Measurements from ENCODE around the gene UTP14A.
"Not testable (repeated sequence)": the region's sequence is repeated elsewhere in the genome, so short reads cannot be mapped to it uniquely, and the experiment has no call there.

Gene UTP14A, protein sequence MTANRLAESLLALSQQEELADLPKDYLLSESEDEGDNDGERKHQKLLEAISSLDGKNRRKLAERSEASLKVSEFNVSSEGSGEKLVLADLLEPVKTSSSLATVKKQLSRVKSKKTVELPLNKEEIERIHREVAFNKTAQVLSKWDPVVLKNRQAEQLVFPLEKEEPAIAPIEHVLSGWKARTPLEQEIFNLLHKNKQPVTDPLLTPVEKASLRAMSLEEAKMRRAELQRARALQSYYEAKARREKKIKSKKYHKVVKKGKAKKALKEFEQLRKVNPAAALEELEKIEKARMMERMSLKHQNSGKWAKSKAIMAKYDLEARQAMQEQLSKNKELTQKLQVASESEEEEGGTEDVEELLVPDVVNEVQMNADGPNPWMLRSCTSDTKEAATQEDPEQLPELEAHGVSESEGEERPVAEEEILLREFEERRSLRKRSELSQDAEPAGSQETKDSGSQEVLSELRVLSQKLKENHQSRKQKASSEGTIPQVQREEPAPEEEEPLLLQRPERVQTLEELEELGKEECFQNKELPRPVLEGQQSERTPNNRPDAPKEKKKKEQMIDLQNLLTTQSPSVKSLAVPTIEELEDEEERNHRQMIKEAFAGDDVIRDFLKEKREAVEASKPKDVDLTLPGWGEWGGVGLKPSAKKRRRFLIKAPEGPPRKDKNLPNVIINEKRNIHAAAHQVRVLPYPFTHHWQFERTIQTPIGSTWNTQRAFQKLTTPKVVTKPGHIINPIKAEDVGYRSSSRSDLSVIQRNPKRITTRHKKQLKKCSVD

GRCh38 chrX:129905787-129906580, at the start of gene UTP14A:
Gene UTP14A (plus strand): TSS chrX:129906164. CDS start chrX:129906211, 47 bp downstream.
- peak; percentile 83 for DNase-seq
- peaks cover 42% of the 10 kb centered on the region for H3K36me3 Mint-ChIP-seq (ENCODE audit: low read depth)
- peak within 1 kb of the TSS; percentile 87 for H3K4me3 Mint-ChIP-seq
- peak within 1 kb of the TSS; percentile 92 for H3K27ac Mint-ChIP-seq
- H3K9me3 Mint-ChIP-seq, result no peaks in the 10 kb centered on the region
- peaks cover 6% of the 10 kb centered on the region for H3K27me3 Mint-ChIP-seq
- H3K4me1 Mint-ChIP-seq (ENCODE audit: low read depth), result peaks cover 32% of the 10 kb centered on the region

DNA sequence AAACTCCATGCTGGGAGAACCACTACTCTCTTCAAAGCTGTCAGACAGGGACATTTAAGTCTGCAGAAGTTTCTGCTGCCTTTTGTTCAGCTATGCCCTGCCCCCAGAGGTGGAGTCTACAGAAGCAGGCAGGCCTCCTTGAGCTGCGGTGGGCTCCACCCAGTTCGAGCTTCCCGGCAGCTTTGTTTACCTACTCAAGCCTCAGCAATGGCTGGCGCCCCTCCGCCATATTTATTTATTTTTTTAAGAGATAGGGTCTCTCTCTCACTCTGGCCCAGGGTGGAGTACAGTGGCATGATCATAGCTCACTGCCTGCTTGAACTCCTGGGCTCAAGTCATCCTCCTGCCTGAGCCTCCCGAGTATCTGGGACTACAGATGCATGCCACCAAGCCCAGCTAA, 46.8 kb upstream of the UTP14A start:
- H3K27ac Mint-ChIP-seq; DNase-seq; H3K4me3 Mint-ChIP-seq; H3K9me3 Mint-ChIP-seq; H3K4me1 Mint-ChIP-seq (ENCODE audit: low read depth); H3K36me3 Mint-ChIP-seq (ENCODE audit: low read depth): not testable (repeated sequence)
- H3K27me3 Mint-ChIP-seq, result peaks cover 38% of the 10 kb centered on the region

DNA sequence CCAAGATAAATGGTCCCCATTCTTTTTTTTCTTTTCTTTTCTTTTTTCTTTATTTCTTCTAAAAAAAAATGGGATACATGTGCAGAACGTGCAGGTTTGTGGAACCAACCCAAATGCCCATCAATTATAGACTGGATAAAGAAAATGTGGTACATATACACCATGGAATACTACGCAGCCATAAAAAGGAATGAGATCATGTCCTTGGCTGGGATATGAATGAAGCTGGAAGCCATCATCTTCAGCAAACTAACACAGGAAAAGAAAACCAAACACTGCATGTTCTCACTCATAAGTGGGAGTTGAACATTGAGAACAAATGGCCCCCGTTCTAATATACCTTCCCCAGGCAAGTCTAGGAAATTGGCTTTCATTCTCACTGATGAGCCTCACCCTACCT, 39.6 kb upstream of the UTP14A start:
- not testable (repeated sequence) for H3K27ac Mint-ChIP-seq; H3K36me3 Mint-ChIP-seq (ENCODE audit: low read depth); H3K4me3 Mint-ChIP-seq; H3K9me3 Mint-ChIP-seq; DNase-seq; H3K4me1 Mint-ChIP-seq (ENCODE audit: low read depth)
- H3K27me3 Mint-ChIP-seq, result peaks cover 42% of the 10 kb centered on the region

- Mint-ChIP-seq H3K27ac (no peak overlapping the region), H3K9me3 (no peaks in the 10 kb centered on the region), H3K4me1 (ENCODE audit: low read depth) (no peaks in the 10 kb centered on the region), H3K36me3 (ENCODE audit: low read depth) (no peaks in the 10 kb centered on the region), H3K27me3 (peaks cover 35% of the 10 kb centered on the region), H3K4me3 (no peak overlapping the region)
- DNase-seq, result no peak
Observed at GRCh38 chrX:129872524-129872923, 33.4 kb upstream of the UTP14A start.

- no peaks in the 10 kb centered on the region for H3K9me3 Mint-ChIP-seq
- no peak overlapping the region for H3K4me3 Mint-ChIP-seq
- H3K4me1 Mint-ChIP-seq (ENCODE audit: low read depth), result no peaks in the 10 kb centered on the region
- no peak overlapping the region for H3K27ac Mint-ChIP-seq
- peaks cover 24% of the 10 kb centered on the region for H3K27me3 Mint-ChIP-seq
- no peak for DNase-seq
- H3K36me3 Mint-ChIP-seq (ENCODE audit: low read depth), result no peaks in the 10 kb centered on the region
Observed at GRCh38 chrX:129875669-129876068, 30.3 kb upstream of the UTP14A start.

DNA sequence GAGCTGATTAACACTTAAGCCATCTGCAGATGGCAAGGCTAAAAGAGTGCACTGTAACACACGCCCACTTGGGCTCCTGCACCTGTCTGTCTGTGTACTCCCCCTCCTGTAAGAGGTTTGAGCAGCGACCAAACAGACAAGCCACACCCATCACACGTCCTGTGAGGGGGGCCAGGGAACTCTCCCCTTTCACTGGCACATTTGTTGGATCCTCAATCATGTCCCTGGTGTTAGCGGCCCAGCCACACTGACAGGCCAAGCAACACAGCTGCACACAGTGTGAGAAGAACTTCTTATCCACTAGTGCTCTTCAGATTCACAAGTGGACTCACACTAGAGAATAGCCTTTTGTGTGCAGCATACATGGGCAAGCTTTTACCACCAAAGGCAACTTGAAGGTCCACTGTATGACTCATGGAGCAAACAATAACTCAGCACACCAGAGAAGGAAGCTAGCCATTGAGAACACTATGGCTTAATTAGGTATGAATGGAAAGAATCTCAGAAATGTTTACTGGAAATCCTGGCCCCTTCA, 29.1 kb upstream of the UTP14A start:
- Mint-ChIP-seq H3K27ac (no peak overlapping the region), H3K4me3 (no peak overlapping the region), H3K27me3 (peaks cover 22% of the 10 kb centered on the region), H3K4me1 (ENCODE audit: low read depth) (no peaks in the 10 kb centered on the region), H3K36me3 (ENCODE audit: low read depth) (no peaks in the 10 kb centered on the region), H3K9me3 (no peaks in the 10 kb centered on the region)
- DNase-seq, result no peak

- no peak for DNase-seq
- H3K36me3 Mint-ChIP-seq (ENCODE audit: low read depth), result no peaks in the 10 kb centered on the region
- H3K4me3 Mint-ChIP-seq, result no peak overlapping the region
- no peaks in the 10 kb centered on the region for H3K4me1 Mint-ChIP-seq (ENCODE audit: low read depth)
- H3K27me3 Mint-ChIP-seq, result peaks cover 21% of the 10 kb centered on the region
- no peak overlapping the region for H3K27ac Mint-ChIP-seq
- H3K9me3 Mint-ChIP-seq, result no peaks in the 10 kb centered on the region
Observed at GRCh38 chrX:129877401-129877800, 28.6 kb upstream of the UTP14A start.

DNA sequence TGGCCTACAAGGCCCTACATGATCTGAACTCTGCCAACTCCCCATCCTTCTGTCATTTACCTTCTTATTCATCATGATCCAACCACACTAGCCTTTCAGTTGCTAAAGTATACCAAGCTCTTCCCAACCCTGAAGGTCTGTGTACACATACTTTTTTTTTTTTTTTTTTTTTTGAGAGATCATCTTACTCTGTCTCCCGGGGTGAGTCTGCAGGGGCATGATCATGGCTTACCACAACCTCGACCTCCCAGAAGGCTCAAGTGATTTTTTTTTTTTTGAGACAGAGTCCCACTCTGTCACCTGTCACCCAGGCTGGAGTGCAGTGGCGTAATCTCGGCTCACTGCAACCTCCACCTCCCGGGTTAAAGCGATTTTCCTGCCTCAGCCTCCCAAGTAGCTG, 5.9 kb upstream of the UTP14A start:
- H3K4me1 Mint-ChIP-seq (ENCODE audit: low read depth), result peaks cover 6% of the 10 kb centered on the region
- H3K4me3 Mint-ChIP-seq, result no peak overlapping the region
- H3K36me3 Mint-ChIP-seq (ENCODE audit: low read depth), result no peaks in the 10 kb centered on the region
- H3K9me3 Mint-ChIP-seq, result no peaks in the 10 kb centered on the region
- H3K27me3 Mint-ChIP-seq, result peaks cover under 1% of the 10 kb centered on the region
- no peak for DNase-seq
- H3K27ac Mint-ChIP-seq, result no peak overlapping the region

DNA sequence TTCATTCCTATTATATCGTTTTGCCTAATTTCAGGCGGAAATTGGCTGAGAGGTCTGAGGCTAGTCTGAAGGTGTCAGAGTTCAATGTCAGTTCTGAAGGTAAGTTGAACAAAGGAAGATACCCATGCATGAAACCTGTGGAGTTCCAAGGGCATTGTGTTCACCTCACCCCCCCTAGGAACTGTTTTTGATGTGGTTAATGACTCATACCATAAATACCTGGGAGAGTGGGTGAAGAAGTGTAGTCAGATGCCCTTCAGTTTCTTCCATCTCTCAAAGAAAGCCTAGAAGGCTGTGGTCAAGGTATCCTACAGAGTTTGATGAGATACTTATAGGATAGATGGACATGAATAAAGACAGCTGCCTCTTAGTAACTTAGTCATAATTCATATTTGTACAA, 2.7 kb downstream of the UTP14A start:
- peaks cover 30% of the 10 kb centered on the region for H3K4me1 Mint-ChIP-seq (ENCODE audit: low read depth)
- peaks cover 67% of the 10 kb centered on the region for H3K36me3 Mint-ChIP-seq (ENCODE audit: low read depth)
- H3K27ac Mint-ChIP-seq, result peak overlapping the region; percentile 62
- peaks cover 7% of the 10 kb centered on the region for H3K27me3 Mint-ChIP-seq
- H3K9me3 Mint-ChIP-seq, result no peaks in the 10 kb centered on the region
- DNase-seq, result no peak
- H3K4me3 Mint-ChIP-seq, result no peak overlapping the region

- peak; percentile 66 for DNase-seq
- H3K27ac Mint-ChIP-seq, result no peak overlapping the region
- no peak overlapping the region for H3K4me3 Mint-ChIP-seq
- H3K36me3 Mint-ChIP-seq (ENCODE audit: low read depth), result peaks cover 82% of the 10 kb centered on the region
- H3K9me3 Mint-ChIP-seq, result no peaks in the 10 kb centered on the region
- H3K4me1 Mint-ChIP-seq (ENCODE audit: low read depth), result peaks cover 7% of the 10 kb centered on the region
- peaks cover 11% of the 10 kb centered on the region for H3K27me3 Mint-ChIP-seq
Observed at GRCh38 chrX:129925305-129926092, 19.5 kb downstream of the UTP14A start.

- H3K4me1 Mint-ChIP-seq (ENCODE audit: low read depth), result peaks cover 5% of the 10 kb centered on the region
- H3K9me3 Mint-ChIP-seq, result no peaks in the 10 kb centered on the region
- peaks cover 37% of the 10 kb centered on the region for H3K36me3 Mint-ChIP-seq (ENCODE audit: low read depth)
- H3K27me3 Mint-ChIP-seq, result peaks cover 23% of the 10 kb centered on the region
- no peak for DNase-seq
- H3K4me3 Mint-ChIP-seq, result peak overlapping the region; percentile 66
- peak overlapping the region; percentile 26 for H3K27ac Mint-ChIP-seq
Observed at GRCh38 chrX:129930941-129931410, 25.0 kb downstream of the UTP14A start.

GRCh38 chrX:129931411-129932015, 25.5 kb downstream of the UTP14A start:
- H3K36me3 Mint-ChIP-seq (ENCODE audit: low read depth), result peaks cover 31% of the 10 kb centered on the region
- peak; percentile 59 for DNase-seq
- H3K9me3 Mint-ChIP-seq, result no peaks in the 10 kb centered on the region
- H3K4me3 Mint-ChIP-seq, result peak overlapping the region; percentile 66
- H3K27me3 Mint-ChIP-seq, result peaks cover 23% of the 10 kb centered on the region
- H3K27ac Mint-ChIP-seq, result peak overlapping the region; percentile 26
- H3K4me1 Mint-ChIP-seq (ENCODE audit: low read depth), result peaks cover 5% of the 10 kb centered on the region

DNA sequence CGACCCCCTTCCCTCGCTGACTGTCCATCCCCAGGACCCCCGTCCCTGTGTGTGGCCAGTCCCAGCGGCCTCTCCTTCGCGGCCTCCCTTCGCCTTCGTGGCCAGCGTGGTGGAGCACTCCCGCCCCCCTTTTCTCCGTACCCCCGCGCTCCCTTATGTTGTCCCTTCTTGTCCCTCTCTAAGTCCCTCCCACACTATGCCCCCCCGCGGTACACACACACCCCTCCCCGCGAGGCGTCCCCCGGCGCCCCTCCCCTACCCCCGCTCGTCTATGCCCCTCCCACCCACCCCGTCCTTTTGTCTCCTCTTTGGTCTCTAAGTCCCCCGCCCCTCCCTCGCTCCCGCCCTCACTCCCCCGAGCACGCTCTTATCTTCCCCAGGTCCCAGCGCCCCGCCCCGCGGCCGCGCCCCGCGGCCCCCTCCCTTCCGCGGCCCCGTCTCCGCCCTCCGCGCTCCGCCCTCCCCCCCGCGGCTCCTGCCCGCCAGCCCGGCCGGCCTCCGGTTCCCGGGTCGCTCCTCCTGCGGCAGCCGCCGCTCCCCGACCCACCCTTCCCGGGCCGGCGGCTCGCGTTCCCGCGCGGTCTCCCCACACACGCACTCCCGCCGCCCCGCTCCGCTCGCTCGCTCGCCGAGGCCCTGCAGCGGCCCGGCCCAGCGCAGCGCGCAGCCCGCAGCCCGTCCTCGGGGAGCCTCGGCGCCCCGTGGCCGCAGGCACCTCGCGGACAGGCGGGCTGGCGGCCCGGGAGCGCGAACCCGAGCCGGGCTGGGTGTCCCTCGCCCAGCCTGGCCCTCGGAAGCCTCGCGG, 26.3 kb downstream of the UTP14A start:
- H3K27ac Mint-ChIP-seq, result no peak overlapping the region
- H3K4me3 Mint-ChIP-seq, result peak overlapping the region; percentile 66
- peak; percentile 80 for DNase-seq
- H3K27me3 Mint-ChIP-seq, result peaks cover 23% of the 10 kb centered on the region
- no peaks in the 10 kb centered on the region for H3K9me3 Mint-ChIP-seq
- peaks cover 5% of the 10 kb centered on the region for H3K4me1 Mint-ChIP-seq (ENCODE audit: low read depth)
- peaks cover 24% of the 10 kb centered on the region for H3K36me3 Mint-ChIP-seq (ENCODE audit: low read depth)

All from activated T-cell treated with anti-CD3 and anti-CD28 coated beads, Interleukin-2, amount 50 U/mL, for 24 hours (primary cell).